GM23338 (cell line): ENCODE measurements around the gene ZSCAN31. TPM values are rescaled to one million over a fixed set of nuclear protein-coding genes. Genes with fewer than 3 reads are reported as not detected.

Experiments used
- ATAC-seq: fragments of 200-7000 bp; cut with Tn5 transposase; 3 replicates; pipeline ENCODE4 v1.9.1; 2020
- DNase-seq: peaks from one replicate; pipeline ENCODE4 v3.0.0-alpha.2; 2015; ENCODE audit warnings: low spot score
- H2AFZ ChIP-seq: fragments of 200-600 bp; sonication (generic); 2 replicates; pipeline ENCODE4 v1.8.0; 2016; ENCODE audit warnings: antibody characterized with exemption, mild to moderate bottlenecking, moderate library complexity
- H3F3A ChIP-seq: fragments of 200-600 bp; sonication (generic); replicated peaks from 2 replicates; pipeline ENCODE4 v1.8.0; 2017; ENCODE audit warnings: antibody characterized with exemption, mixed run types, low read depth
- H3K27ac ChIP-seq: fragments of 200-600 bp; sonication (generic); 2 replicates; pipeline ENCODE4 v1.6.1; 2016; ENCODE audit warnings: low read depth
- H3K27me3 ChIP-seq: fragments of 200-600 bp; sonication (generic); 2 replicates; pipeline ENCODE4 v1.8.0; 2016; ENCODE audit warnings: mild to moderate bottlenecking, mixed run types, moderate library complexity; ENCODE audit not compliant: insufficient read depth
- H3K36me3 ChIP-seq: fragments of 200-600 bp; sonication (generic); 2 replicates; pipeline ENCODE4 v1.8.0; 2016; ENCODE audit warnings: mild to moderate bottlenecking; ENCODE audit not compliant: insufficient read depth
- H3K4me1 ChIP-seq: fragments of 200-600 bp; sonication (generic); 2 replicates; pipeline ENCODE4 v1.8.0; 2016; ENCODE audit warnings: mild to moderate bottlenecking, moderate library complexity; ENCODE audit not compliant: insufficient read depth
- H3K4me2 ChIP-seq: fragments of 200-600 bp; sonication (generic); 2 replicates; pipeline ENCODE4 v1.7.1; 2017; ENCODE audit warnings: mixed run types
- H3K4me3 ChIP-seq: fragments of 200-600 bp; sonication (generic); 2 replicates; pipeline ENCODE4 v1.6.1; 2016; ENCODE audit warnings: mixed run types
- H3K79me2 ChIP-seq: fragments of 200-600 bp; sonication (generic); replicated peaks from 2 replicates; pipeline ENCODE4 v1.8.0; 2017; ENCODE audit warnings: mild to moderate bottlenecking; ENCODE audit not compliant: insufficient read depth
- H3K9me2 ChIP-seq: fragments of 200-600 bp; sonication (generic); 2 replicates; pipeline ENCODE4 v1.8.0; 2017; ENCODE audit not compliant: insufficient read depth
- H4K20me1 ChIP-seq: fragments of 200-600 bp; sonication (generic); replicated peaks from 2 replicates; pipeline ENCODE4 v1.8.0; 2017; ENCODE audit warnings: mild to moderate bottlenecking; ENCODE audit not compliant: insufficient read depth
- H3K27ac Mint-ChIP-seq: 2 replicates; pipeline ENCODE4 v1.8.0; 2020; ENCODE audit warnings: inconsistent platforms, mild to moderate bottlenecking, moderate library complexity, mixed read lengths
- H3K27me3 Mint-ChIP-seq: 3 replicates; pipeline ENCODE4 v1.8.0; 2022; ENCODE audit warnings: low read depth, mild to moderate bottlenecking, moderate library complexity, mixed read lengths, inconsistent platforms; ENCODE audit not compliant: insufficient read depth, poor library complexity
- H3K36me3 Mint-ChIP-seq: 3 replicates; pipeline ENCODE4 v1.8.0; 2021; ENCODE audit warnings: low read depth, mild to moderate bottlenecking, inconsistent platforms, moderate library complexity, mixed read lengths
- H3K4me1 Mint-ChIP-seq: 3 replicates; pipeline ENCODE4 v1.8.0; 2020; ENCODE audit warnings: mild to moderate bottlenecking, inconsistent platforms, mixed read lengths
- H3K4me3 Mint-ChIP-seq: 3 replicates; pipeline ENCODE4 v1.8.0; 2021; ENCODE audit warnings: moderate library complexity, mild to moderate bottlenecking, inconsistent platforms, mixed read lengths
- H3K9me3 Mint-ChIP-seq: 3 replicates; pipeline ENCODE4 v1.8.0; 2020; ENCODE audit warnings: moderate library complexity, mild to moderate bottlenecking, inconsistent platforms, mixed read lengths
- CTCF ChIP-seq, 2 experiments: fragments of 200-600 bp in 1 of 2; sonication (generic) in 1 of 2; conservative IDR thresholded peaks; 2 replicates each; pipeline versions ENCODE4 v1.5.1 to v1.6.1; 2016 to 2017; ENCODE audit warnings: antibody characterized with exemption in 2 of 2, low read depth in 2 of 2, mild to moderate bottlenecking in 2 of 2, moderate library complexity in 1 of 2
- ETS1 ChIP-seq: IDR thresholded peaks from 2 replicates; pipeline ENCODE4 v1.6.1; 2016; ENCODE audit warnings: antibody characterized with exemption
- EZH2 ChIP-seq: fragments of 200-600 bp; sonication (generic); IDR thresholded peaks from one replicate; pipeline ENCODE4 v1.8.0; 2017; ENCODE audit warnings: antibody characterized with exemption, mild to moderate bottlenecking, low read depth; ENCODE audit not compliant: unreplicated experiment
- EZH2phosphoT487 ChIP-seq: fragments of 200-600 bp; sonication (generic); IDR thresholded peaks from one replicate; pipeline ENCODE4 v1.8.1; 2018; ENCODE audit warnings: antibody characterized with exemption; ENCODE audit not compliant: unreplicated experiment
- JUNB ChIP-seq: IDR thresholded peaks from one replicate; pipeline ENCODE4 v1.6.1; 2016; ENCODE audit warnings: antibody characterized with exemption; ENCODE audit not compliant: unreplicated experiment
- NANOG ChIP-seq: IDR thresholded peaks from 2 replicates; pipeline ENCODE4 v1.6.1; 2016; ENCODE audit warnings: antibody characterized with exemption, borderline replicate concordance
- POLR2AphosphoS5 ChIP-seq: IDR thresholded peaks from 2 replicates; pipeline ENCODE4 v1.6.1; 2016; ENCODE audit warnings: antibody characterized with exemption, low read depth
- REST ChIP-seq: IDR thresholded peaks from one replicate; pipeline ENCODE4 v1.6.1; 2018; ENCODE audit warnings: antibody characterized with exemption; ENCODE audit not compliant: unreplicated experiment
- STAT1 ChIP-seq: IDR thresholded peaks from one replicate; pipeline ENCODE4 v1.6.1; 2016; ENCODE audit warnings: antibody characterized with exemption; ENCODE audit not compliant: unreplicated experiment
- ZNF114 ChIP-seq: fragments of 250-450 bp; sonication (Bioruptor Pico); IDR thresholded peaks from 2 replicates; pipeline ENCODE4 v1.5.0; 2020; ENCODE audit warnings: mild to moderate bottlenecking, moderate library complexity
- ZNF331 ChIP-seq: fragments of 250-450 bp; sonication (Bioruptor Pico); IDR thresholded peaks from 2 replicates; pipeline ENCODE4 v1.5.0; 2020; ENCODE audit warnings: low read depth, mild to moderate bottlenecking, moderate library complexity
- ZNF462 ChIP-seq: fragments of 250-450 bp; sonication (Bioruptor Pico); IDR thresholded peaks from 2 replicates; pipeline ENCODE4 v1.5.0; 2020; ENCODE audit warnings: mild to moderate bottlenecking, moderate library complexity
- polyA plus RNA-seq: library from polyadenylated mRNA; unstranded; fragments of >200 nt; fragmentation: Nextera tagmentation; extraction: Ambion mirVana; gene quantifications from 2 replicates; pipeline ENCODE4 v1.2.1, GENCODE V29; 2016
- total RNA-seq: library from RNA; depleted of rRNA; stranded (reverse); fragments of >200 nt; shearing (Covaris generic); gene quantifications from 2 replicates; pipeline ENCODE4 v1.2.3, GENCODE V29; 2014

Gene ZSCAN31
- total and polyA plus RNA-seq, 2 experiments from 2014 or later: 3.1 to 4.7 TPM

GRCh38 chr6:28349344-28349891, 13.5 kb upstream of the ZSCAN31 start:
- Histone ChIP-seq H3K4me2 (peak overlapping the region; percentile 91), H3K9me2 (no peaks in the 10 kb centered on the region), H3K4me1 (peaks cover 10% of the 10 kb centered on the region), H3K36me3 (no peaks in the 10 kb centered on the region), H3K79me2 (peaks cover 44% of the 10 kb centered on the region), H2AFZ (peak overlapping the region; percentile 93), H3K27me3 (no peaks in the 10 kb centered on the region), H4K20me1 (peaks cover 8% of the 10 kb centered on the region; the same call in 1 of the 2 replicates), H3F3A (no peaks in the 10 kb centered on the region), H3K27ac (no peak overlapping the region), H3K4me3 (peak overlapping the region; percentile 78)
- Mint-ChIP-seq H3K4me1 (peaks cover 19% of the 10 kb centered on the region), H3K9me3 (peaks cover 12% of the 10 kb centered on the region; the same call in 2 of the 3 replicates), H3K27me3 (peaks cover 15% of the 10 kb centered on the region), H3K4me3 (peak overlapping the region; percentile 99), H3K27ac (peak overlapping the region; percentile 99), H3K36me3 (peaks cover 21% of the 10 kb centered on the region)
- DNase-seq (no peak), ATAC-seq (no peak)
- no peak for TF ChIP-seq STAT1
- no peak for TF ChIP-seq ZNF331 (CRISPR knock-in tag)
- TF ChIP-seq JUNB: no peak
- TF ChIP-seq ETS1: no peak
- no peak for TF ChIP-seq CTCF (conservative IDR thresholded peaks at IDR 0.05; ENCODE audit: low read depth in 2 of 2)
- no peak for TF ChIP-seq EZH2
- TF ChIP-seq EZH2phosphoT487: no peak
- TF ChIP-seq POLR2AphosphoS5: no peak
- no peak for TF ChIP-seq ZNF462 (CRISPR knock-in tag)
- TF ChIP-seq REST: no peak
- no peak for TF ChIP-seq ZNF114 (CRISPR knock-in tag)
- TF ChIP-seq NANOG: no peak
